Activated CD8-positive, alpha-beta memory T cell treated with anti-CD3 and anti-CD28 coated beads for 1 hour (primary cell): ENCODE results near the gene PAK4.

Experiments
- DNase-seq, 2 donors: peaks; one replicate each; pipeline ENCODE4 v3.0.0-alpha.2; 2020; ENCODE audit warnings: low read depth in 1 of 2; ENCODE audit errors: extremely low read depth in 1 of 2

The PAK4 gene

GRCh38 chr19:39162441-39163043 is 37.0 kb downstream of the PAK4 start:
- DNase-seq: no peak

- no peak for DNase-seq
Observed at GRCh38 chr19:39163621-39164020, 38.0 kb downstream of the PAK4 start.

GRCh38 chr19:39164289-39164688 is 38.7 kb downstream of the PAK4 start:
- no peak for DNase-seq

- DNase-seq: no peak
Observed at GRCh38 chr19:39165857-39166256, 40.3 kb downstream of the PAK4 start.

- DNase-seq: no peak
Observed at GRCh38 chr19:39166571-39167391, 41.2 kb downstream of the PAK4 start.

GRCh38 chr19:39167461-39168257 is 42.1 kb downstream of the PAK4 start:
- DNase-seq: no peak

- DNase-seq: no peak
Observed at GRCh38 chr19:39168258-39169142, 42.9 kb downstream of the PAK4 start.

GRCh38 chr19:39169143-39169810 is 43.7 kb downstream of the PAK4 start:
- DNase-seq: no peak

- DNase-seq: no peak
Observed at GRCh38 chr19:39170386-39171231, 45.0 kb downstream of the PAK4 start.

- DNase-seq: no peak
Observed at GRCh38 chr19:39171479-39172465, 46.2 kb downstream of the PAK4 start.

GRCh38 chr19:39172700-39173501 is 47.3 kb downstream of the PAK4 start:
- no peak for DNase-seq

GRCh38 chr19:39173502-39173991 is 48.0 kb downstream of the PAK4 start:
- no peak for DNase-seq

- DNase-seq: no peak
Observed at GRCh38 chr19:39174142-39174541, 48.6 kb downstream of the PAK4 start.

GRCh38 chr19:39174558-39175544 is 49.3 kb downstream of the PAK4 start:
- DNase-seq: no peak

GRCh38 chr19:39175564-39175963 is 50.0 kb downstream of the PAK4 start:
- DNase-seq: no peak
